ENCODE results near the gene BPIFB3. TPM values are rescaled to one million over a fixed set of nuclear protein-coding genes. Genes with fewer than 3 reads are reported as not detected.

BPIFB3 gene
- total and polyA plus RNA-seq, 2 experiments from 2014 or later, result not detected

DNA sequence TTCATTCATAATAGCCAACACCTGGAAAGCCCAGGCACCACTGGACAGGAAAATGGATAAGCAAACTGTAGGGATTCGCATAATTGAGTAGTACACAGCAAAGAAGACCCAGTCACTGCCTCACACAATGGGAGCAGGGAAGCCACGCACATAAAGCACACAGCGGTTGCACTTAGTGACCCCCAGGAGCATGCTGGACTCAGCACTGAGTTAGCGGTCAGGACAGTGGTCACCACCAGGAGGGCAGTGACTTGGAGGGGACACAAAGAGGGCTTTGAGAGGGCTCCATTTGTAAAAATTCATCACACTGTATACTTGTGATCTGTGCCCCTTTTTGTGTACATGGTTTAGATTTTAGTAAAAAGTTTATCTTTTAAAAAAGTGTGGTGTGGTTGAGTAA, 2.4 kb upstream of the BPIFB3 start:
- H3K4me1 ChIP-seq (ENCODE audit: insufficient read depth), result no peaks in the 10 kb centered on the region
- no peak overlapping the region for H3K4me3 ChIP-seq
- DNase-seq (ENCODE audit: low spot score), result no peak
- H3K9me2 ChIP-seq (replicated peaks; ENCODE audit: insufficient read depth), result no peaks in the 10 kb centered on the region
- no peak overlapping the region for H3K27ac ChIP-seq
- H3K27me3 ChIP-seq, result peaks cover 14% of the 10 kb centered on the region
- no peak for TF ChIP-seq EZH2 (IDR thresholded peaks at IDR 0.05; ENCODE audit: borderline replicate concordance)
- H3K9me3 ChIP-seq (ENCODE audit: low read depth), result no peaks in the 10 kb centered on the region
- H4K20me1 ChIP-seq (ENCODE audit: insufficient read depth, poor library complexity, severe bottlenecking), result no peaks in the 10 kb centered on the region
- WGBS (ENCODE audit: low lambda C conversion rate, missing lambda C conversion rate), result 63% methylated on average over 4 of the region's 4 CpGs
- H3K4me2 ChIP-seq, result no peak overlapping the region
- H2AFZ ChIP-seq, result no peak overlapping the region
- H3K79me2 ChIP-seq, result no peaks in the 10 kb centered on the region
- no peaks in the 10 kb centered on the region for H3K36me3 ChIP-seq (replicated peaks; ENCODE audit: insufficient read depth, low read depth)

DNA sequence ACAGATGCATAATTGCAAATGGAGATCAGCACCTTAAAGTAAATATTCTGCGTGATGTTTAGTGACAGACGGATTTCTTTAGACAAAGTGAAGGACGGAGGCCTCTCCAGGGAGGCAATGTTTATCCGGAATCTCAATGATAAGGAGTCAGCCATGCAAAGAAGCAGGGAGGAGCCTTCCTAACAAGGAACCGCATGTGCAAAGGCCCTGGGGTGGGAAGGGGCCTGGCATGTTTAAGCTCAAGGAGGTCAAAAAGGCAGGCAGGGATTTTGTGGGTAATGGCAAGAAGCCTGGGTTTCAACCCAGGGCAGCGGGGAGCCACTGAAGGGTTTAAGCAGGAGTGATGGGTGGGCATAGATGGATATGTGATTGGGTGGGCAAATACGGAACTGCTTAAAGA, 678 bp downstream of the BPIFB3 start:
- Histone ChIP-seq H3K4me2 (no peak overlapping the region), H2AFZ (no peak overlapping the region), H3K9me2 (replicated peaks; ENCODE audit: insufficient read depth) (no peaks in the 10 kb centered on the region), H3K4me1 (ENCODE audit: insufficient read depth) (no peaks in the 10 kb centered on the region), H3K79me2 (no peaks in the 10 kb centered on the region), H3K4me3 (no peak overlapping the region), H3K36me3 (replicated peaks; ENCODE audit: insufficient read depth, low read depth) (no peaks in the 10 kb centered on the region), H3K27me3 (peaks cover 16% of the 10 kb centered on the region), H3K9me3 (ENCODE audit: low read depth) (no peaks in the 10 kb centered on the region), H4K20me1 (ENCODE audit: insufficient read depth, poor library complexity, severe bottlenecking) (no peaks in the 10 kb centered on the region), H3K27ac (no peak overlapping the region)
- no peak for DNase-seq (ENCODE audit: low spot score)
- TF ChIP-seq, protein P1, sequence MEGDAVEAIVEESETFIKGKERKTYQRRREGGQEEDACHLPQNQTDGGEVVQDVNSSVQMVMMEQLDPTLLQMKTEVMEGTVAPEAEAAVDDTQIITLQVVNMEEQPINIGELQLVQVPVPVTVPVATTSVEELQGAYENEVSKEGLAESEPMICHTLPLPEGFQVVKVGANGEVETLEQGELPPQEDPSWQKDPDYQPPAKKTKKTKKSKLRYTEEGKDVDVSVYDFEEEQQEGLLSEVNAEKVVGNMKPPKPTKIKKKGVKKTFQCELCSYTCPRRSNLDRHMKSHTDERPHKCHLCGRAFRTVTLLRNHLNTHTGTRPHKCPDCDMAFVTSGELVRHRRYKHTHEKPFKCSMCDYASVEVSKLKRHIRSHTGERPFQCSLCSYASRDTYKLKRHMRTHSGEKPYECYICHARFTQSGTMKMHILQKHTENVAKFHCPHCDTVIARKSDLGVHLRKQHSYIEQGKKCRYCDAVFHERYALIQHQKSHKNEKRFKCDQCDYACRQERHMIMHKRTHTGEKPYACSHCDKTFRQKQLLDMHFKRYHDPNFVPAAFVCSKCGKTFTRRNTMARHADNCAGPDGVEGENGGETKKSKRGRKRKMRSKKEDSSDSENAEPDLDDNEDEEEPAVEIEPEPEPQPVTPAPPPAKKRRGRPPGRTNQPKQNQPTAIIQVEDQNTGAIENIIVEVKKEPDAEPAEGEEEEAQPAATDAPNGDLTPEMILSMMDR (IDR thresholded peaks at IDR 0.05; ENCODE audit: poor library complexity), result no peak
- TF ChIP-seq EZH2 (IDR thresholded peaks at IDR 0.05; ENCODE audit: borderline replicate concordance) (no peak), EZH2phosphoT487 (IDR thresholded peaks at IDR 0.05; ENCODE audit: low read depth, severe bottlenecking, unreplicated experiment) (no peak)
- 85% methylated on average over 7 of the region's 7 CpGs for WGBS (ENCODE audit: low lambda C conversion rate, missing lambda C conversion rate)

DNA sequence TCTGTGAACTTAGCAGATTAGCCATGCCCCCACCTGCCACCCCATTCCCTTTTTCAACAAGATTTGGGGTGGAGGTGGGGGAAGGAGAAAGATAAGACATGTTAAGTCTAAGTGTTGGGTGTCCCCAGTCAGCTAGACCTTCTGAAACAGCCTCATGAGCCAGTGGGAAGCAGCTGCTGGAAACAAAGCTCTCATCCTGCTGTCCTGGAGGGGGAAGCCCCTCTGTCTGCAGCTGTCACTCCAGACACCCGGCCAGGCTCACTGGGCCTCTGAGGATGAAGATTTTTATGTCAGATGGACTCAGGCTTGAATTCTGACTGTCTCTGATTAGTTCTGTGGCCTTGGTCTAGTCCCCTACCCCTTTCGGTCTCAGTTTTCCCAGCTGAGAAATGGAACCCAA, 1.1 kb downstream of the BPIFB3 start:
- no peaks in the 10 kb centered on the region for H3K79me2 ChIP-seq
- peaks cover 16% of the 10 kb centered on the region for H3K27me3 ChIP-seq
- no peak overlapping the region for H3K4me2 ChIP-seq
- H4K20me1 ChIP-seq (ENCODE audit: insufficient read depth, poor library complexity, severe bottlenecking), result no peaks in the 10 kb centered on the region
- TF ChIP-seq, protein P1 (IDR thresholded peaks at IDR 0.05; ENCODE audit: poor library complexity), result no peak
- TF ChIP-seq EZH2 (IDR thresholded peaks at IDR 0.05; ENCODE audit: borderline replicate concordance) (no peak), EZH2phosphoT487 (IDR thresholded peaks at IDR 0.05; ENCODE audit: low read depth, severe bottlenecking, unreplicated experiment) (no peak)
- H3K4me1 ChIP-seq (ENCODE audit: insufficient read depth), result no peaks in the 10 kb centered on the region
- DNase-seq (ENCODE audit: low spot score), result no peak
- WGBS (ENCODE audit: low lambda C conversion rate, missing lambda C conversion rate), result 78% methylated on average over 2 of the region's 2 CpGs
- H3K36me3 ChIP-seq (replicated peaks; ENCODE audit: insufficient read depth, low read depth), result no peaks in the 10 kb centered on the region
- no peak overlapping the region for H3K4me3 ChIP-seq
- no peaks in the 10 kb centered on the region for H3K9me2 ChIP-seq (replicated peaks; ENCODE audit: insufficient read depth)
- no peak overlapping the region for H2AFZ ChIP-seq
- no peak overlapping the region for H3K27ac ChIP-seq
- no peaks in the 10 kb centered on the region for H3K9me3 ChIP-seq (ENCODE audit: low read depth)

DNA sequence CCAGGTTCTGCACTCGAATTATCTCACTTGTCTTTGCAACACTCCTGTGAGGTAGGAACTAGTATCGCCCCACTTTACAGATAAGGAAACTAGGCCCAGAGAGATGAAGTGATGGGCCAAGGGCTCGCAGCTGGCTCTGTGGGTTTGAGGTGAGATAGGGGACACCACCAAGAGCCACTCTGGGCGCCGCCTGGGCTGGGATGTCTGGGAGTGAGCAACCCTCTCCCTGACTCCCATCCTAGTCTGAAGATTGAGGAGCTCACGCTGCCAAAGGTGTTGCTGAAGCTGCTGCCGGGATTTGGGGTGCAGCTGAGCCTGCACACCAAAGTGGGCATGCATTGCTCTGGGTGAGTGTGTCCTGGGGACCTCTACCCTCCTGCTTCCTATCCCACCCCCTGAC, 5.4 kb downstream of the BPIFB3 start:
- Histone ChIP-seq H3K27me3 (peaks cover 16% of the 10 kb centered on the region), H3K9me2 (replicated peaks; ENCODE audit: insufficient read depth) (no peaks in the 10 kb centered on the region), H3K4me2 (no peak overlapping the region), H3K9me3 (ENCODE audit: low read depth) (no peaks in the 10 kb centered on the region), H3K79me2 (no peaks in the 10 kb centered on the region), H3K4me1 (ENCODE audit: insufficient read depth) (no peaks in the 10 kb centered on the region), H3K4me3 (no peak overlapping the region), H4K20me1 (ENCODE audit: insufficient read depth, poor library complexity, severe bottlenecking) (no peaks in the 10 kb centered on the region), H3K36me3 (replicated peaks; ENCODE audit: insufficient read depth, low read depth) (no peaks in the 10 kb centered on the region), H3K27ac (no peak overlapping the region), H2AFZ (no peak overlapping the region)
- no peak for TF ChIP-seq EZH2 (IDR thresholded peaks at IDR 0.05; ENCODE audit: borderline replicate concordance)
- no peak for TF ChIP-seq EZH2phosphoT487 (IDR thresholded peaks at IDR 0.05; ENCODE audit: low read depth, severe bottlenecking, unreplicated experiment)
- TF ChIP-seq, protein P1 (IDR thresholded peaks at IDR 0.05; ENCODE audit: poor library complexity), result no peak
- no peak for DNase-seq (ENCODE audit: low spot score)
- 68% methylated on average over 7 of the region's 7 CpGs for WGBS (ENCODE audit: low lambda C conversion rate, missing lambda C conversion rate)
